ENCODE measurements around the gene PSMC5. TPM values are rescaled to one million over a fixed set of nuclear protein-coding genes. Genes with fewer than 3 reads are reported as not detected.

PSMC5 gene
- total RNA-seq, 4 donors from 2014 or later: 79.5 to 110 (median 95.7) TPM

GRCh38 chr17:63840591-63841349, 13.5 kb downstream of the PSMC5 start:
- H3K4me3 ChIP-seq: peak overlapping the region; percentile 89 to 98
- peaks cover 2 to 72% (median 38%) of the 10 kb centered on the region in 3 donors for H3K4me1 ChIP-seq
- H3K27me3 ChIP-seq: no peaks in the 10 kb centered on the region
- H3K9me3 ChIP-seq: no peaks in the 10 kb centered on the region
- no peak for ATAC-seq
- TF ChIP-seq EP300 (IDR thresholded peaks at IDR 0.05): no peak
- no peak for TF ChIP-seq POLR2A (IDR thresholded peaks at IDR 0.05)
- no peak for TF ChIP-seq POLR2AphosphoS5 (IDR thresholded peaks at IDR 0.05)
- TF ChIP-seq CTCF (IDR thresholded peaks at IDR 0.05): no peak
- peak overlapping the region; percentile 91 to 98 (median 97) for H3K27ac ChIP-seq
- 40 to 42% methylated on average over 1 to 2 of the region's 4 CpGs for WGBS, 2 donors (ENCODE audit: low coverage in 1 of 2)
- peaks cover 0 to 21% of the 10 kb centered on the region in 2 donors for H3K36me3 ChIP-seq

GRCh38 chr17:63841350-63842172, 14.3 kb downstream of the PSMC5 start:
- Histone ChIP-seq H3K27me3 (no peaks in the 10 kb centered on the region), H3K4me1 (peaks cover 2 to 65% (median 38%) of the 10 kb centered on the region in 3 donors), H3K36me3 (peaks cover 0 to 13% of the 10 kb centered on the region in 2 donors), H3K9me3 (no peaks in the 10 kb centered on the region), H3K27ac (peak overlapping the region; percentile 91 to 98 (median 97)), H3K4me3 (peak overlapping the region; percentile 89 to 98)
- TF ChIP-seq EP300 (IDR thresholded peaks at IDR 0.05) (no peak), POLR2AphosphoS5 (IDR thresholded peaks at IDR 0.05) (no peak), POLR2A (IDR thresholded peaks at IDR 0.05) (no peak), CTCF (IDR thresholded peaks at IDR 0.05) (no peak)
- ATAC-seq: peak; percentile 4
- WGBS, 2 donors (ENCODE audit: low coverage in 1 of 2): 0 to 16% methylated on average over 5 to 6 of the region's 26 CpGs

GRCh38 chr17:63842173-63842539, 14.9 kb downstream of the PSMC5 start:
- H3K4me1 ChIP-seq: peaks cover 2 to 59% (median 36%) of the 10 kb centered on the region in 3 donors
- WGBS, 2 donors (ENCODE audit: low coverage in 1 of 2): 0% methylated on average over 1 to 2 of the region's 36 CpGs
- no peaks in the 10 kb centered on the region for H3K27me3 ChIP-seq
- TF ChIP-seq POLR2AphosphoS5 (IDR thresholded peaks at IDR 0.05) (no peak), CTCF (IDR thresholded peaks at IDR 0.05) (no peak), POLR2A (IDR thresholded peaks at IDR 0.05) (no peak)
- H3K4me3 ChIP-seq: peak overlapping the region; percentile 89 to 98
- H3K9me3 ChIP-seq: no peaks in the 10 kb centered on the region
- peak; percentile 3 for ATAC-seq
- peak overlapping the region; percentile 91 to 98 (median 97) for H3K27ac ChIP-seq
- H3K36me3 ChIP-seq: peaks cover 0 to 7% of the 10 kb centered on the region in 2 donors

GRCh38 chr17:63842540-63843386, 15.5 kb downstream of the PSMC5 start, which contains the start of gene SMARCD2:
Gene SMARCD2, minus strand, starts transcription at chr17:63842685. Its CDS starts 11 bp downstream, at chr17:63842674.
- WGBS, 2 donors (ENCODE audit: low coverage in 1 of 2): 0% methylated on average over 11 of the region's 92 CpGs; no CpG with 5 or more reads in 1 of the 2 donors

More at GRCh38 chr17:63842540-63843386, 15.5 kb downstream of the PSMC5 start, which contains the start of gene SMARCD2:
- peak in 1 of 4 experiments; percentile 25 for TF ChIP-seq CTCF (IDR thresholded peaks at IDR 0.05)
- TF ChIP-seq POLR2A (IDR thresholded peaks at IDR 0.05): peak; percentile 49 to 62
- TF ChIP-seq EP300 (IDR thresholded peaks at IDR 0.05): no peak
- TF ChIP-seq POLR2AphosphoS5 (IDR thresholded peaks at IDR 0.05): peak; percentile 72
- ATAC-seq: peak; percentile 87
- Histone ChIP-seq H3K36me3 (peaks cover 0 to 1% of the 10 kb centered on the region in 2 donors), H3K27ac (peak within 1 kb of the TSS; percentile 91 to 98 (median 97)), H3K27me3 (no peaks in the 10 kb centered on the region), H3K4me1 (peaks cover 2 to 53% (median 30%) of the 10 kb centered on the region in 3 donors), H3K4me3 (peak within 1 kb of the TSS; percentile 89 to 98), H3K9me3 (no peaks in the 10 kb centered on the region)

All from gastroesophageal sphincter (tissue), 4 donors.